Vagina (tissue), 2 donors: ENCODE measurements around the gene TMEM183A.

Source experiments
- CTCF ChIP-seq, 3 experiments: fragments of 450-650 bp in 2 of 3; fragments of 200-600 bp in 1 of 3; sonication (generic) in 1 of 3; IDR thresholded peaks; one replicate each; pipeline ENCODE4 v1.5.1; 2017 to 2019; ENCODE audit warnings: antibody characterized with exemption in 3 of 3, mild to moderate bottlenecking in 2 of 3, moderate library complexity in 2 of 3
- POLR2A ChIP-seq, 2 donors: fragments of 450-650 bp; IDR thresholded peaks; one replicate each; pipeline ENCODE4 v1.6.1; 2017; ENCODE audit warnings: antibody characterized with exemption in 2 of 2, mild to moderate bottlenecking in 2 of 2, moderate library complexity in 2 of 2
- POLR2AphosphoS5 ChIP-seq, 2 donors: sonication (generic); formaldehyde crosslinking; IDR thresholded peaks; one replicate each; pipeline ENCODE4 v1.9.0; 2017; ENCODE audit warnings: antibody characterized with exemption in 2 of 2, mild to moderate bottlenecking in 2 of 2, low read depth in 1 of 2; ENCODE audit not compliant: insufficient read depth in 1 of 2

- TF ChIP-seq CTCF (IDR thresholded peaks at IDR 0.05) (no peak), POLR2A (IDR thresholded peaks at IDR 0.05) (no peak), POLR2AphosphoS5 (IDR thresholded peaks at IDR 0.05; ENCODE audit: insufficient read depth in 1 of 2, low read depth in 1 of 2) (no peak)
Observed at GRCh38 chr1:202994756-202995155, 12.4 kb upstream of the TMEM183A start.
